Measurements from ENCODE around the gene INTS12. TPM values are rescaled to one million over a fixed set of nuclear protein-coding genes. Genes with fewer than 3 reads are reported as not detected.

Gene INTS12
- polyA plus RNA-seq, 3 donors: 29.8 to 32.8 (median 30.8) TPM

DNA sequence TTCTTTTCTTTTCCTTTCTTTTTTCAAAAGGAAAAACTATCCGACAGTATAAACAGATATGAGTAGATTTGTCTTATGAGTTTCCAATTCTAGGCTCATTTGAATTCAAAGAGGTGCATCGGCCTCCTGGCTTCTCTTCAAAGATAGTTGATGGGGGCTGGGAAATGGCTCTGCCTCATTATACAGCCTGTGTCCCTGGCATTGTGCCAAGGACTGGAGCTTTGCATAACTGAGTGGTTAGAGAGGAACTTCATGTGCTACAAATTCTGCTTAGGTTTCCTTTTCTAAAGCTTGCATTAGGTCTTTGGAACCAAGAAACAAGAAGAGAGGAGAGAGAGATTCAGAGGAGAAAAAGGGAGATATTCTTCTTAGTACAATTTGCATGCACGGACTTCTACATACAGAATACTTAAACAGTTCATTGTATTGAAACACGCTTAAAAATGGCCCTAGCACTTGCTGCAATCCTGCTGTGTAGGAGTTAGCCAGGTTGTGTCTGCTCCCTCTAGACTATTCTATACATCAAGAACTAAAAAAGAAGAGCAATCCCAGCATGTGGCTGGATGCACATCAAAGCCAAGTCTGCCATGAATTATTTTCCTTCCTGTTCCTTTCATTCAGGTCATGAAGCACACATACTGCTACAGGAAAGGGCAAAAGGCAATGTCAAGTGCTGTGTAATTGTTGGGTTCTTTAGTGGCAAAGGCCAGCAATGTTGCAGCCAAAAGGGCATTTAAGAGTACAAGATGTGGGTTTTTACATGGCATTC, 70.9 kb downstream of the INTS12 start:
- DNase-seq: no peak

DNA sequence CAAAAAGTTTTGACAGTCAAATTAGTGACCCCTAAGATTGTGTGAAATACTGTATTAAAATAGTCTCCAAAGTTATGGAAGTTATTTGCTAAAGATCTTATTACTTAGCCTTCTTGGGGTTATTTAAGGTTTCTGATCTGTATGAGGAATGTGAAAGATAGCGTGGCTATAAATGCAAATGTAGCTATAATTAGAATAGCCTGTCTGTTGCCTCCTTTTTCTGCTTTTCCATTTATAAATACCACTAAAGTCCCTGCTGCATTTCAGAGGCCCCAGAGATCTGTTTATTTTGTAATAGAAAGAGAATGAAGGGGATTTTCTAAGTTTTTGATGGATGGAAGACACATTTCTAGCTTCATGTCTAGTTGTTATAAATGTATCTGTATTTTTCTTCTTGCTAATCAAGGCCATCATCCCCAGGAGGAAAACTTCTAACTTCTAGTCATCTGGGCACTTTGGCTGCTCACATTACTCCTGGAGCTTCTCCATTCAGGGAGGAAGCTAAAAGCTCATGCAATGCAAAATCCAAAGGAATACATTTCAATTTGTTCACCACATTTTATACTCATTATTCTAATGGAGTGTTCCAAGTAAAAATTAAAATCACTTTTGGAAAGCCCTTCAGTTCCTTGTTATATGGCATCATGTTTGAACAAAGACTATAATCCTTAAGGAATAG, 73.9 kb downstream of the INTS12 start:
- DNase-seq: no peak

DNA sequence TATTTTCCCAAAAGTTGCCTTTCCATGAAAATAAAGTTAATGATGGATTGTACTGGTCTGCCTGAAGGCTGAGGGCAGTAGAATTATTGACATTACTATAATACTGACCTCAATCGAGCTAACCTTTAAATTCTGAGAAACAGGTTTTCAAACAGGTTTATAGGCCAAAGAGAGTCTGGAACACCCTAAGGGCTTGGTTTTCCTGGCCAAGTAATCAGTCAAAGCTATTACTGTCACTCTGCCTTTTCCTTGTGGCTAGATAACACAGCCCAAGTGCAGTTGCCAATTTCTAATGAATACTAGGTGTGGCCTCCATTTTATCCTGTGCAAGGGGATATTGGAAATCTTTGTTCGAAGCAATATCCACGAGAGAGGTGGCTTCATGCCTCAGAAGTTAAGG, 75.2 kb downstream of the INTS12 start:
- peak; percentile 24 for DNase-seq

Other genes with a start within 250 kb of the INTS12 start
- gene PPA2, start 234.6 kb downstream of the INTS12 start, polyA plus RNA-seq (ENCODE audit: insufficient read length in 3 of 3): 100 to 1,000 TPM in 1 of 3 donors, 10 to 100 TPM in 2; 84.8 to 108 (median 99.4) TPM
- 1 to 10 TPM; 3.9 to 5.2 (median 4.7) TPM for gene ARHGEF38, start 156.1 kb downstream of the INTS12 start, polyA plus RNA-seq (ENCODE audit: insufficient read length in 3 of 3)
- 10 to 100 TPM; 14.6 to 20.0 (median 19.9) TPM for gene GSTCD, start 95 bp upstream of the INTS12 start, polyA plus RNA-seq (ENCODE audit: insufficient read length in 3 of 3)
- 100 to 1,000 TPM; 177 to 253 (median 181) TPM for gene NPNT, start 186.8 kb upstream of the INTS12 start, polyA plus RNA-seq (ENCODE audit: insufficient read length in 3 of 3)

All from renal pelvis (tissue), 4 donors.